ENCODE measurements around the gene PHF3. TPM values are rescaled to one million over a fixed set of nuclear protein-coding genes. Genes with fewer than 3 reads are reported as not detected.

PHF3 gene
- total and polyA plus RNA-seq, 2 experiments from 2014 or later, result 37.1 to 77.3 TPM

GRCh38 chr6:63663147-63663955, 27.7 kb downstream of the PHF3 start:
- peaks cover 12% of the 10 kb centered on the region for H3K4me1 Mint-ChIP-seq

DNA sequence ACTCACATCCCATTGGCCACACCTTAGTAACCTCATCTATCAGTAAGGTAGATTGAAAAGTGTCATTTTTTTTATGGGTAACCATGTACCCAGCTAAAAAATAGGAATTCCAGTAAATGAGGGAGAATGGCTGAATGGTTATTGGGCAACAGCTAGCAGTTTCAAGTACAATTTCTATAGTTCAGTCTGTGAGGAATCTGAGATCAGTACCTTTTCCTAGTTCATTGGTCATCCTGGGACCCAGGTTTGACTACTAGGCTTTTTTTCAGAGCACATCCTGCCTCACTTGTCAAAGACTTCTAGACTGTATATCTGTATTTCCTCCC, 28.3 kb downstream of the PHF3 start:
- no peak overlapping the region for H3K4me2 ChIP-seq
- H3F3A ChIP-seq (replicated peaks; ENCODE audit: low read depth), result no peaks in the 10 kb centered on the region
- H3K9me2 ChIP-seq (ENCODE audit: insufficient read depth), result no peaks in the 10 kb centered on the region
- DNase-seq (ENCODE audit: low spot score), result no peak
- Mint-ChIP-seq H3K4me1 (peaks cover 12% of the 10 kb centered on the region), H3K36me3 (ENCODE audit: low read depth) (no peaks in the 10 kb centered on the region), H3K27me3 (ENCODE audit: insufficient read depth, low read depth, poor library complexity) (no peaks in the 10 kb centered on the region), H3K9me3 (no peaks in the 10 kb centered on the region), H3K4me3 (no peak overlapping the region), H3K27ac (peak overlapping the region; percentile 65; the same call in 1 of the 2 replicates)
- no peak for ATAC-seq
- no peaks in the 10 kb centered on the region for H3K36me3 ChIP-seq (ENCODE audit: insufficient read depth)
- H3K79me2 ChIP-seq (replicated peaks; ENCODE audit: insufficient read depth), result peaks cover 100% of the 10 kb centered on the region
- H3K27ac ChIP-seq (ENCODE audit: low read depth), result no peak overlapping the region
- H2AFZ ChIP-seq, result no peak overlapping the region
- H4K20me1 ChIP-seq (replicated peaks; ENCODE audit: insufficient read depth), result peaks cover 26% of the 10 kb centered on the region
- 0 out of 2 replicates have a peak, but pooled peaks cover 6% of the 10 kb centered on the region for H3K4me1 ChIP-seq (ENCODE audit: insufficient read depth)
- no peaks in the 10 kb centered on the region for H3K27me3 ChIP-seq (ENCODE audit: insufficient read depth)
- no peak overlapping the region for H3K4me3 ChIP-seq
- TF ChIP-seq ZNF462 (CRISPR knock-in tag; IDR thresholded peaks at IDR 0.05) (no peak), ZNF114 (CRISPR knock-in tag; IDR thresholded peaks at IDR 0.05) (no peak), POLR2AphosphoS5 (IDR thresholded peaks at IDR 0.05; ENCODE audit: low read depth) (no peak), NANOG (IDR thresholded peaks at IDR 0.05; ENCODE audit: borderline replicate concordance) (no peak), JUNB (IDR thresholded peaks at IDR 0.05; ENCODE audit: unreplicated experiment) (no peak)
- TF ChIP-seq, protein P1, sequence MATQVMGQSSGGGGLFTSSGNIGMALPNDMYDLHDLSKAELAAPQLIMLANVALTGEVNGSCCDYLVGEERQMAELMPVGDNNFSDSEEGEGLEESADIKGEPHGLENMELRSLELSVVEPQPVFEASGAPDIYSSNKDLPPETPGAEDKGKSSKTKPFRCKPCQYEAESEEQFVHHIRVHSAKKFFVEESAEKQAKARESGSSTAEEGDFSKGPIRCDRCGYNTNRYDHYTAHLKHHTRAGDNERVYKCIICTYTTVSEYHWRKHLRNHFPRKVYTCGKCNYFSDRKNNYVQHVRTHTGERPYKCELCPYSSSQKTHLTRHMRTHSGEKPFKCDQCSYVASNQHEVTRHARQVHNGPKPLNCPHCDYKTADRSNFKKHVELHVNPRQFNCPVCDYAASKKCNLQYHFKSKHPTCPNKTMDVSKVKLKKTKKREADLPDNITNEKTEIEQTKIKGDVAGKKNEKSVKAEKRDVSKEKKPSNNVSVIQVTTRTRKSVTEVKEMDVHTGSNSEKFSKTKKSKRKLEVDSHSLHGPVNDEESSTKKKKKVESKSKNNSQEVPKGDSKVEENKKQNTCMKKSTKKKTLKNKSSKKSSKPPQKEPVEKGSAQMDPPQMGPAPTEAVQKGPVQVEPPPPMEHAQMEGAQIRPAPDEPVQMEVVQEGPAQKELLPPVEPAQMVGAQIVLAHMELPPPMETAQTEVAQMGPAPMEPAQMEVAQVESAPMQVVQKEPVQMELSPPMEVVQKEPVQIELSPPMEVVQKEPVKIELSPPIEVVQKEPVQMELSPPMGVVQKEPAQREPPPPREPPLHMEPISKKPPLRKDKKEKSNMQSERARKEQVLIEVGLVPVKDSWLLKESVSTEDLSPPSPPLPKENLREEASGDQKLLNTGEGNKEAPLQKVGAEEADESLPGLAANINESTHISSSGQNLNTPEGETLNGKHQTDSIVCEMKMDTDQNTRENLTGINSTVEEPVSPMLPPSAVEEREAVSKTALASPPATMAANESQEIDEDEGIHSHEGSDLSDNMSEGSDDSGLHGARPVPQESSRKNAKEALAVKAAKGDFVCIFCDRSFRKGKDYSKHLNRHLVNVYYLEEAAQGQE (IDR thresholded peaks at IDR 0.05; ENCODE audit: unreplicated experiment), result no peak

More at GRCh38 chr6:63663147-63663955, 27.7 kb downstream of the PHF3 start:
- Histone ChIP-seq H3F3A (replicated peaks; ENCODE audit: low read depth) (no peaks in the 10 kb centered on the region), H3K27ac (ENCODE audit: low read depth) (no peak overlapping the region), H3K36me3 (ENCODE audit: insufficient read depth) (no peaks in the 10 kb centered on the region), H4K20me1 (replicated peaks; ENCODE audit: insufficient read depth) (peaks cover 27% of the 10 kb centered on the region), H2AFZ (no peak overlapping the region), H3K27me3 (ENCODE audit: insufficient read depth) (no peaks in the 10 kb centered on the region), H3K4me2 (no peak overlapping the region), H3K79me2 (replicated peaks; ENCODE audit: insufficient read depth) (peaks cover 100% of the 10 kb centered on the region), H3K9me2 (ENCODE audit: insufficient read depth) (no peaks in the 10 kb centered on the region), H3K4me1 (ENCODE audit: insufficient read depth) (0 out of 2 replicates have a peak, but pooled peaks cover 6% of the 10 kb centered on the region), H3K4me3 (no peak overlapping the region)
- no peak for DNase-seq (ENCODE audit: low spot score)
- ATAC-seq, result no peak
- H3K36me3 Mint-ChIP-seq (ENCODE audit: low read depth), result no peaks in the 10 kb centered on the region
- no peaks in the 10 kb centered on the region for H3K27me3 Mint-ChIP-seq (ENCODE audit: insufficient read depth, low read depth, poor library complexity)
- no peak overlapping the region for H3K4me3 Mint-ChIP-seq
- no peak for TF ChIP-seq EZH2phosphoT487 (IDR thresholded peaks at IDR 0.05; ENCODE audit: unreplicated experiment)
- TF ChIP-seq POLR2AphosphoS5 (IDR thresholded peaks at IDR 0.05; ENCODE audit: low read depth), result no peak
- no peak for TF ChIP-seq EZH2 (IDR thresholded peaks at IDR 0.05; ENCODE audit: low read depth, unreplicated experiment)
- TF ChIP-seq, protein P2, sequence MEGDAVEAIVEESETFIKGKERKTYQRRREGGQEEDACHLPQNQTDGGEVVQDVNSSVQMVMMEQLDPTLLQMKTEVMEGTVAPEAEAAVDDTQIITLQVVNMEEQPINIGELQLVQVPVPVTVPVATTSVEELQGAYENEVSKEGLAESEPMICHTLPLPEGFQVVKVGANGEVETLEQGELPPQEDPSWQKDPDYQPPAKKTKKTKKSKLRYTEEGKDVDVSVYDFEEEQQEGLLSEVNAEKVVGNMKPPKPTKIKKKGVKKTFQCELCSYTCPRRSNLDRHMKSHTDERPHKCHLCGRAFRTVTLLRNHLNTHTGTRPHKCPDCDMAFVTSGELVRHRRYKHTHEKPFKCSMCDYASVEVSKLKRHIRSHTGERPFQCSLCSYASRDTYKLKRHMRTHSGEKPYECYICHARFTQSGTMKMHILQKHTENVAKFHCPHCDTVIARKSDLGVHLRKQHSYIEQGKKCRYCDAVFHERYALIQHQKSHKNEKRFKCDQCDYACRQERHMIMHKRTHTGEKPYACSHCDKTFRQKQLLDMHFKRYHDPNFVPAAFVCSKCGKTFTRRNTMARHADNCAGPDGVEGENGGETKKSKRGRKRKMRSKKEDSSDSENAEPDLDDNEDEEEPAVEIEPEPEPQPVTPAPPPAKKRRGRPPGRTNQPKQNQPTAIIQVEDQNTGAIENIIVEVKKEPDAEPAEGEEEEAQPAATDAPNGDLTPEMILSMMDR (conservative IDR thresholded peaks at IDR 0.05; ENCODE audit: low read depth in 2 of 2), result no peak
- no peak for TF ChIP-seq STAT1 (IDR thresholded peaks at IDR 0.05; ENCODE audit: unreplicated experiment)
- no peaks in the 10 kb centered on the region for H3K9me3 Mint-ChIP-seq
- H3K27ac Mint-ChIP-seq, result peak overlapping the region; percentile 65
